Measurements from ENCODE around the gene CDH2.

CDH2 gene

GRCh38 chr18:28045880-28046279, 131.1 kb downstream of the CDH2 start:
- in situ Hi-C loops (cut with MboI; ENCODE audit: low sequenced_read_pairs) = no loop called here

- in situ Hi-C loops (cut with MboI; ENCODE audit: low sequenced_read_pairs) = no loop called here
These were observed 131.6 kb downstream of the CDH2 start for GRCh38 chr18:28045176-28045810.

GRCh38 chr18:28044036-28044435, 132.9 kb downstream of the CDH2 start:
- in situ Hi-C loops (cut with MboI; ENCODE audit: low sequenced_read_pairs) = no loop called here

GRCh38 chr18:28043631-28044030, 133.3 kb downstream of the CDH2 start:
- in situ Hi-C loops (cut with MboI; ENCODE audit: low sequenced_read_pairs) = no loop called here

GRCh38 chr18:28041366-28041765, 135.6 kb downstream of the CDH2 start:
- in situ Hi-C loops (cut with MboI; ENCODE audit: low sequenced_read_pairs) = no loop called here

- in situ Hi-C loops (cut with MboI; ENCODE audit: low sequenced_read_pairs) = no loop called here
These were observed 136.2 kb downstream of the CDH2 start for GRCh38 chr18:28040716-28041115.

- in situ Hi-C loops (cut with MboI; ENCODE audit: low sequenced_read_pairs) = no loop called here
These were observed 136.7 kb downstream of the CDH2 start for GRCh38 chr18:28040211-28040610.

GRCh38 chr18:28039691-28040090, 137.2 kb downstream of the CDH2 start:
- in situ Hi-C loops (cut with MboI; ENCODE audit: low sequenced_read_pairs) = no loop called here

- in situ Hi-C loops (cut with MboI; ENCODE audit: low sequenced_read_pairs) = no loop called here
These were observed 137.9 kb downstream of the CDH2 start for GRCh38 chr18:28039078-28039477.

- in situ Hi-C loops (cut with MboI; ENCODE audit: low sequenced_read_pairs) = no loop called here
These were observed 140.4 kb downstream of the CDH2 start for GRCh38 chr18:28036488-28036887.

- in situ Hi-C loops (cut with MboI; ENCODE audit: low sequenced_read_pairs) = no loop called here
These were observed 142.4 kb downstream of the CDH2 start for GRCh38 chr18:28034567-28034966.

- in situ Hi-C loops (cut with MboI; ENCODE audit: low sequenced_read_pairs) = no loop called here
These were observed 144.8 kb downstream of the CDH2 start for GRCh38 chr18:28032177-28032576.

GRCh38 chr18:28030458-28030857, 146.5 kb downstream of the CDH2 start:
- in situ Hi-C loops (cut with MboI; ENCODE audit: low sequenced_read_pairs) = no loop called here

- in situ Hi-C loops (cut with MboI; ENCODE audit: low sequenced_read_pairs) = no loop called here
These were observed 149.2 kb downstream of the CDH2 start for GRCh38 chr18:28027755-28028154.

GRCh38 chr18:28019425-28020108, 157.4 kb downstream of the CDH2 start:
- in situ Hi-C loops (cut with MboI; ENCODE audit: low sequenced_read_pairs) = no loop called here

GRCh38 chr18:28018351-28018750, 158.6 kb downstream of the CDH2 start:
- in situ Hi-C loops (cut with MboI; ENCODE audit: low sequenced_read_pairs) = no loop called here

- in situ Hi-C loops (cut with MboI; ENCODE audit: low sequenced_read_pairs) = no loop called here
These were observed 161.3 kb downstream of the CDH2 start for GRCh38 chr18:28015671-28016070.

GRCh38 chr18:28013066-28013465, 163.9 kb downstream of the CDH2 start:
- in situ Hi-C loops (cut with MboI; ENCODE audit: low sequenced_read_pairs) = no loop called here

- in situ Hi-C loops (cut with MboI; ENCODE audit: low sequenced_read_pairs) = no loop called here
These were observed 164.6 kb downstream of the CDH2 start for GRCh38 chr18:28012336-28012735.

- in situ Hi-C loops (cut with MboI; ENCODE audit: low sequenced_read_pairs) = no loop called here
These were observed 167.3 kb downstream of the CDH2 start for GRCh38 chr18:28009589-28009988.

- in situ Hi-C loops (cut with MboI; ENCODE audit: low sequenced_read_pairs) = no loop called here
These were observed 169.1 kb downstream of the CDH2 start for GRCh38 chr18:28007841-28008240.

- in situ Hi-C loops (cut with MboI; ENCODE audit: low sequenced_read_pairs) = no loop called here
These were observed 171.8 kb downstream of the CDH2 start for GRCh38 chr18:28005164-28005563.

GRCh38 chr18:28004606-28005005, 172.3 kb downstream of the CDH2 start:
- in situ Hi-C loops (cut with MboI; ENCODE audit: low sequenced_read_pairs) = no loop called here

Measured in HL-60/S4 treated with phorbol 12-myristate 13-acetate at 8.2 ng/mL for 4 days and 3 days (cell line).